ENCODE measurements around the gene ANAPC13.

- TF ChIP-seq MXI1 (IDR thresholded peaks at IDR 0.05; ENCODE audit: borderline replicate concordance, low read depth, low read length) (no peak), CTCF (conservative IDR thresholded peaks at IDR 0.05; ENCODE audit: low read depth, low read length) (no peak), POLR2A (IDR thresholded peaks at IDR 0.05; ENCODE audit: low read depth, low read length) (no peak)
Observed at GRCh38 chr3:134468519-134468918, 17.3 kb downstream of the ANAPC13 start.

Data from IMR-90 (cell line).